Transverse colon (tissue), 4 donors: Measurements from ENCODE around the gene RET.

Experiments
- CTCF ChIP-seq, 5 experiments: fragments of 200-600 bp in 3 of 5; fragments of 450-650 bp in 2 of 5; sonication (generic) in 3 of 5; IDR thresholded peaks; 1 replicate in 2 of 5; 2 replicates in 3 of 5; pipeline ENCODE4 v1.5.1; 2016 to 2017; ENCODE audit warnings: antibody characterized with exemption in 5 of 5, inconsistent platforms in 3 of 5, mild to moderate bottlenecking in 2 of 5, moderate library complexity in 1 of 5
- EP300 ChIP-seq: sonication (generic); formaldehyde crosslinking; IDR thresholded peaks from one replicate; pipeline ENCODE4 v1.6.1; 2017; ENCODE audit warnings: antibody characterized with exemption, low read depth
- POLR2A ChIP-seq: fragments of 450-650 bp; IDR thresholded peaks from one replicate; pipeline ENCODE4 v1.6.1; 2016; ENCODE audit warnings: antibody characterized with exemption, mild to moderate bottlenecking, moderate library complexity
- POLR2AphosphoS5 ChIP-seq, 3 donors: sonication (generic); formaldehyde crosslinking; IDR thresholded peaks; one replicate each; pipeline ENCODE4 v1.6.1; 2016; ENCODE audit warnings: antibody characterized with exemption in 3 of 3

DNA sequence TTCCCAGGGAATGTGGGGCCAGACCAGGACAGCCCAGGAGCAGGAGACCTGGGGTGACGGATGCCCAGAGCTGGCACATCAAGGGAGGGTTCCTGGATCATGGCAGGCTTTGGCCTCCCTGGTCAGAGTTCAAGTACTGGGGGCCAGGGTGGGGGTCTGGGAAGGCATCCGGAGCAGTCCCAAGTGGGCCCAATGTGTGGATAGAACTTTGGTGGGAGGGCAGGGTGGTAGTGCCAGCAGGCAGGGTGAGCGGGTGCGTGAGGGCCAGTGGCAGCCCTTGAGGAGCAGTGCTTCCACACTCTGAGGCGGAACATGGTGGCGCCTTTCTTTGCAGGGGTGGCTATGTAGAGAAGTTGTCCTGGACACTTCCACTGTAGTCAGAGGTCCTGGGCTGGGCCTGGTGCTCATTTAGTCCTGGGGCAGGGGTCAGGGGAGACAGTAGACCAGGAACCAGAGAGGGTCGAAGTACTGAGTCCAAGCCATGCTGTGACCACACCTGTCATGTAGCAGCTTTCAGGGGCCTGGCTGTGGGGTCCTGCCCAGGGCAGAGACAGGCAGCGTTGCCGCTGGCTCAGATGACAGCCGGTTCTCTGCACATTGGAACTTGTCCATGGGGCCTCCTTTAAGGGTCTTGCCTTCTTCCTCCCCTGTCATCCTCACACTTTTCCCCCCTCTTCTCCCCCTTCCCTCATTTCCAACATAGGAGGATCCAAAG lies 39.2 kb downstream of the RET start:
- TF ChIP-seq CTCF (IDR thresholded peaks at IDR 0.05) (no peak), POLR2A (no peak), EP300 (no peak), POLR2AphosphoS5 (IDR thresholded peaks at IDR 0.05) (no peak)
